HCT116 (cell line): ENCODE measurements around the gene PRICKLE3. TPM values are rescaled to one million over a fixed set of nuclear protein-coding genes. Genes with fewer than 3 reads are reported as not detected.

Experiments
- ATAC-seq: fragments of 200-7000 bp; cut with Tn5 transposase; 2 replicates; pipeline ENCODE4 v1.9.1; 2020; ENCODE audit warnings: mild to moderate bottlenecking, moderate library complexity
- BruUV-seq: library from RNA; stranded (reverse); fragments of 400-500 nt; replicated peaks from 2 replicates; lab custom pipeline; 2021; lab: Mats Ljungman, UMichigan
- CTCF ChIA-PET: fragments of 300-600 bp; sonication (Branson Sonifier 250); formaldehyde crosslinking; loops from one replicate; lab custom pipeline; 2021; ENCODE audit warnings: antibody characterized with exemption; lab: Charles Lee
- POLR2A ChIA-PET: fragments of 300-600, 350-600 bp; sonication (Branson Sonifier 250); formaldehyde crosslinking; loops from one replicate; lab custom pipeline; 2021; ENCODE audit warnings: antibody characterized with exemption; lab: Charles Lee
- RAD21 ChIA-PET, 2 experiments: fragments of 300-600 bp; sonication (Branson Sonifier 250); formaldehyde crosslinking; loops; one replicate each; lab custom pipeline; 2023; ENCODE audit warnings: low total read pairs in 2 of 2; ENCODE audit not compliant: uncharacterized antibody in 2 of 2, unreplicated experiment in 2 of 2, low non-redundant PET in 1 of 2; lab: Charles Lee
- DNase-seq: peaks from one replicate; pipeline ENCODE4 v3.0.0-alpha.2; 2010; ENCODE audit warnings: low read depth, low spot score
- H2AFZ ChIP-seq: fragments of 200-600 bp; shearing (Covaris generic), sonication (generic); 2 replicates; pipeline ENCODE4 v1.6.1; 2017; ENCODE audit warnings: low read depth, mixed run types, mixed read lengths, antibody characterized with exemption, low read length; ENCODE audit not compliant: poor library complexity, severe bottlenecking
- H3K27ac ChIP-seq: 2 replicates; pipeline ENCODE4 v1.5.1; 2012; ENCODE audit warnings: low read depth, low read length
- H3K27me3 ChIP-seq: fragments of 200-600 bp; sonication (generic); 2 replicates; pipeline ENCODE4 v1.6.1; 2016; ENCODE audit warnings: mixed run types, low read length, mixed read lengths; ENCODE audit not compliant: insufficient read depth
- H3K36me3 ChIP-seq, 2 experiments: fragments of 200-500 bp in 1 of 2; fragments of 200-600 bp in 1 of 2; sonication (Bioruptor generic) in 1 of 2; sonication (generic) in 1 of 2; 2 replicates each; pipeline versions ENCODE4 v1.5.1 to v1.6.1; 2014 to 2016; ENCODE audit warnings: low read length in 2 of 2, inconsistent platforms in 1 of 2, mixed read lengths in 1 of 2, mixed run types in 1 of 2; ENCODE audit not compliant: insufficient read depth in 2 of 2, control insufficient read depth in 1 of 2
- H3K4me1 ChIP-seq, 2 experiments: fragments of 200-600 bp in 1 of 2; sonication (generic) in 1 of 2; 2 replicates each; pipeline versions ENCODE4 v1.5.1 to v1.6.1; 2012 to 2017; ENCODE audit warnings: low read length in 2 of 2, inconsistent platforms in 1 of 2, mild to moderate bottlenecking in 1 of 2, mixed read lengths in 1 of 2, mixed run types in 1 of 2, moderate library complexity in 1 of 2; ENCODE audit not compliant: insufficient read depth in 2 of 2, control insufficient read depth in 1 of 2
- H3K4me2 ChIP-seq: fragments of 200-600 bp; sonication (generic); 2 replicates; pipeline ENCODE4 v1.6.1; 2017; ENCODE audit warnings: mixed run types, low read length, mixed read lengths
- H3K4me3 ChIP-seq, 2 experiments: fragments of 200-600 bp in 1 of 2; sonication (generic) in 1 of 2; replicated peaks in 1 of 2; 2 replicates each; pipeline ENCODE4 v1.5.1; 2011 to 2016; ENCODE audit warnings: low read length in 2 of 2, control low read depth in 1 of 2, low read depth in 1 of 2, mild to moderate bottlenecking in 1 of 2, mixed read lengths in 1 of 2, mixed run types in 1 of 2
- H3K79me2 ChIP-seq: fragments of 200-600 bp; sonication (generic); 2 replicates; pipeline ENCODE4 v1.6.1; 2017; ENCODE audit warnings: mild to moderate bottlenecking, mixed run types, low read length, moderate library complexity, mixed read lengths; ENCODE audit not compliant: insufficient read depth
- H3K9ac ChIP-seq: fragments of 200-600 bp; sonication (generic); 2 replicates; pipeline ENCODE4 v1.6.1; 2016; ENCODE audit warnings: low read length, mixed read lengths
- H3K9me2 ChIP-seq: fragments of 200-600 bp; sonication (generic), shearing (Covaris generic); 2 replicates; pipeline ENCODE4 v1.6.1; 2017; ENCODE audit warnings: mixed run types, mild to moderate bottlenecking, moderate library complexity; ENCODE audit not compliant: insufficient read depth
- H3K9me3 ChIP-seq, 2 experiments: fragments of 200-500 bp in 1 of 2; fragments of 200-600 bp in 1 of 2; sonication (Bioruptor generic) in 1 of 2; sonication (generic) in 1 of 2; 2 replicates each; pipeline ENCODE4 v1.6.1; 2014 to 2017; ENCODE audit warnings: low read length in 2 of 2, mixed read lengths in 2 of 2, inconsistent platforms in 1 of 2, low read depth in 1 of 2, mild to moderate bottlenecking in 1 of 2, mixed run types in 1 of 2, moderate library complexity in 1 of 2; ENCODE audit not compliant: control insufficient read depth in 1 of 2, insufficient read depth in 1 of 2
- H4K20me1 ChIP-seq: fragments of 200-600 bp; sonication (generic), shearing (Covaris generic); 2 replicates; pipeline ENCODE4 v1.6.1; 2017; ENCODE audit warnings: mixed run types, mild to moderate bottlenecking, moderate library complexity; ENCODE audit not compliant: insufficient read depth
- ATF3 ChIP-seq: IDR thresholded peaks from 2 replicates; pipeline ENCODE4 v1.6.1; 2012
- CBX3 ChIP-seq: IDR thresholded peaks from 2 replicates; pipeline ENCODE4 v1.6.1; 2012; ENCODE audit warnings: low read depth
- CEBPB ChIP-seq: IDR thresholded peaks from 2 replicates; pipeline ENCODE4 v1.6.1; 2012; ENCODE audit warnings: low read depth
- ELF1 ChIP-seq: IDR thresholded peaks from 2 replicates; pipeline ENCODE4 v1.6.1; 2012; ENCODE audit warnings: low read depth, borderline replicate concordance
- EZH2phosphoT487 ChIP-seq: fragments of 200-600 bp; IDR thresholded peaks from 2 replicates; pipeline ENCODE4 v1.6.1; 2018; ENCODE audit warnings: antibody characterized with exemption, borderline replicate concordance
- JUND ChIP-seq: IDR thresholded peaks from 2 replicates; pipeline ENCODE4 v1.6.1; 2012
- POLR2A ChIP-seq: IDR thresholded peaks from 2 replicates; pipeline ENCODE4 v1.7.0; 2011; ENCODE audit warnings: borderline replicate concordance; ENCODE audit not compliant: insufficient read depth, insufficient read length; ENCODE audit errors: extremely low read depth
- RAD21 ChIP-seq: IDR thresholded peaks from 2 replicates; pipeline ENCODE4 v1.6.1; 2012; ENCODE audit warnings: low read depth, mild to moderate bottlenecking
- SP1 ChIP-seq: IDR thresholded peaks from 2 replicates; pipeline ENCODE4 v1.6.1; 2012; ENCODE audit warnings: low read depth
- SRF ChIP-seq: IDR thresholded peaks from 2 replicates; pipeline ENCODE4 v1.6.1; 2012; ENCODE audit warnings: low read depth
- TCF7L2 ChIP-seq: IDR thresholded peaks from 2 replicates; pipeline ENCODE4 v1.7.0; 2011; ENCODE audit warnings: borderline replicate concordance, inconsistent platforms; ENCODE audit not compliant: insufficient read depth, insufficient read length; ENCODE audit errors: extremely low read depth
- ZBTB33 ChIP-seq: IDR thresholded peaks from 2 replicates; pipeline ENCODE4 v1.6.1; 2011; ENCODE audit warnings: mild to moderate bottlenecking, low read length, moderate library complexity; ENCODE audit not compliant: insufficient replicate concordance; ENCODE audit errors: extremely low read depth
- ZFX ChIP-seq: fragments of 450-650 bp; IDR thresholded peaks from 2 replicates; pipeline ENCODE4 v1.6.1; 2017
- intact Hi-C: fragments of 100-400 bp; cut with micrococcal nuclease; formaldehyde crosslinking; loops from 2 replicates; pipeline ENCODE4 v1.10.0; 2022
- total RNA-seq: library from RNA; stranded (reverse); gene quantifications from one replicate; pipeline ENCODE4 v1.2.1, GENCODE V29; 2021; ENCODE audit not compliant: unreplicated experiment
- TF ChIP-seq, protein P1 (sequence below), 3 experiments: fragments of 200-600 bp in 1 of 3; sonication (generic) in 1 of 3; IDR thresholded peaks in 2 of 3; conservative IDR thresholded peaks in 1 of 3; 2 replicates each; pipeline ENCODE4 v1.5.1; 2012 to 2017; ENCODE audit warnings: low read depth in 2 of 3, low read length in 2 of 3, antibody characterized with exemption in 1 of 3, borderline replicate concordance in 1 of 3, control low read depth in 1 of 3, mild to moderate bottlenecking in 1 of 3, mixed read lengths in 1 of 3, mixed run types in 1 of 3, moderate library complexity in 1 of 3; ENCODE audit not compliant: insufficient read depth in 1 of 3

The PRICKLE3 gene
- total RNA-seq, 1 experiment from 2014 or later: 27.8 TPM

GRCh38 chrX:49137492-49137891 is 48.7 kb downstream of the PRICKLE3 start:
- no peak overlapping the region for H3K4me3 ChIP-seq
- RAD21 ChIA-PET: no interaction called here
- H3K79me2 ChIP-seq: no peaks in the 10 kb centered on the region
- no peak overlapping the region for H2AFZ ChIP-seq
- POLR2A ChIA-PET: no interaction called here
- CTCF ChIA-PET: interaction anchor here (1.3 kb wide), 1 partner anchor 19 kb away, joined by 4 read pairs; no protein-coding TSS in a partner anchor
- intact Hi-C loops: no loop called here
- H3K27ac ChIP-seq: no peak overlapping the region
- H3K9me2 ChIP-seq: no peaks in the 10 kb centered on the region
- no peaks in the 10 kb centered on the region for H3K27me3 ChIP-seq
- H3K36me3 ChIP-seq: no peaks in the 10 kb centered on the region
- no peak overlapping the region for H3K9ac ChIP-seq
- no TSS peak for BruUV-seq
- H3K4me2 ChIP-seq: no peak overlapping the region
- no peak for DNase-seq
- H3K4me1 ChIP-seq: no peaks in the 10 kb centered on the region
- no peak for TF ChIP-seq ELF1
- TF ChIP-seq, all 23 proteins: peak for 0
- Histone ChIP-seq H3K9me3 (no peaks in the 10 kb centered on the region; a peak in 1 of 4 replicates), H4K20me1 (no peaks in the 10 kb centered on the region)
- ATAC-seq: no peak

GRCh38 chrX:49133759-49134158 is 52.4 kb downstream of the PRICKLE3 start:
- H4K20me1 ChIP-seq: no peaks in the 10 kb centered on the region
- H3K9me3 ChIP-seq: no peaks in the 10 kb centered on the region
- DNase-seq (no peak), ATAC-seq (no peak)
- CTCF ChIA-PET: no interaction called here
- H3K27ac ChIP-seq: no peak overlapping the region
- H3K27me3 ChIP-seq: no peaks in the 10 kb centered on the region
- TF ChIP-seq TCF7L2: no peak
- no peak for TF ChIP-seq POLR2A
- TF ChIP-seq SP1: no peak
- no peak for TF ChIP-seq JUND
- TF ChIP-seq CBX3: no peak
- no peak for TF ChIP-seq CEBPB
- no peak for TF ChIP-seq ZFX
- no peak for TF ChIP-seq SRF
- TF ChIP-seq, protein P1, sequence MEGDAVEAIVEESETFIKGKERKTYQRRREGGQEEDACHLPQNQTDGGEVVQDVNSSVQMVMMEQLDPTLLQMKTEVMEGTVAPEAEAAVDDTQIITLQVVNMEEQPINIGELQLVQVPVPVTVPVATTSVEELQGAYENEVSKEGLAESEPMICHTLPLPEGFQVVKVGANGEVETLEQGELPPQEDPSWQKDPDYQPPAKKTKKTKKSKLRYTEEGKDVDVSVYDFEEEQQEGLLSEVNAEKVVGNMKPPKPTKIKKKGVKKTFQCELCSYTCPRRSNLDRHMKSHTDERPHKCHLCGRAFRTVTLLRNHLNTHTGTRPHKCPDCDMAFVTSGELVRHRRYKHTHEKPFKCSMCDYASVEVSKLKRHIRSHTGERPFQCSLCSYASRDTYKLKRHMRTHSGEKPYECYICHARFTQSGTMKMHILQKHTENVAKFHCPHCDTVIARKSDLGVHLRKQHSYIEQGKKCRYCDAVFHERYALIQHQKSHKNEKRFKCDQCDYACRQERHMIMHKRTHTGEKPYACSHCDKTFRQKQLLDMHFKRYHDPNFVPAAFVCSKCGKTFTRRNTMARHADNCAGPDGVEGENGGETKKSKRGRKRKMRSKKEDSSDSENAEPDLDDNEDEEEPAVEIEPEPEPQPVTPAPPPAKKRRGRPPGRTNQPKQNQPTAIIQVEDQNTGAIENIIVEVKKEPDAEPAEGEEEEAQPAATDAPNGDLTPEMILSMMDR (IDR thresholded peaks at IDR 0.05 in 2 of 3, conservative IDR thresholded peaks at IDR 0.05 in 1 of 3; ENCODE audit: borderline replicate concordance in 1 of 3, insufficient read depth in 1 of 3, low read depth in 2 of 3, low read length in 2 of 3): no peak
- TF ChIP-seq RAD21: no peak
- no peak for TF ChIP-seq ELF1
- TF ChIP-seq ZBTB33: no peak
- no peak for TF ChIP-seq EZH2phosphoT487
- TF ChIP-seq ATF3: no peak
- POLR2A ChIA-PET: no interaction called here
- H3K79me2 ChIP-seq: no peaks in the 10 kb centered on the region
- H2AFZ ChIP-seq: no peak overlapping the region
- H3K4me1 ChIP-seq: no peaks in the 10 kb centered on the region
- no peaks in the 10 kb centered on the region for H3K36me3 ChIP-seq
- H3K4me3 ChIP-seq: no peak overlapping the region
- no TSS peak for BruUV-seq
- intact Hi-C loops: no loop called here
- no peak overlapping the region for H3K4me2 ChIP-seq
- no peaks in the 10 kb centered on the region for H3K9me2 ChIP-seq
- RAD21 ChIA-PET: no interaction called here
- H3K9ac ChIP-seq: no peak overlapping the region
